Measurements from ENCODE around the gene PBRM1. TPM values are rescaled to one million over a fixed set of nuclear protein-coding genes. Genes with fewer than 3 reads are reported as not detected.
A peak's percentile ranks its signal among the peaks of the same experiment; 100 is the strongest.

PBRM1 gene
- total and polyA plus RNA-seq, 2 of the 13 experiments (the other 11 are each of a cell fraction or from before 2014, with no cell fraction given): 10.9 to 33.2 TPM

DNA sequence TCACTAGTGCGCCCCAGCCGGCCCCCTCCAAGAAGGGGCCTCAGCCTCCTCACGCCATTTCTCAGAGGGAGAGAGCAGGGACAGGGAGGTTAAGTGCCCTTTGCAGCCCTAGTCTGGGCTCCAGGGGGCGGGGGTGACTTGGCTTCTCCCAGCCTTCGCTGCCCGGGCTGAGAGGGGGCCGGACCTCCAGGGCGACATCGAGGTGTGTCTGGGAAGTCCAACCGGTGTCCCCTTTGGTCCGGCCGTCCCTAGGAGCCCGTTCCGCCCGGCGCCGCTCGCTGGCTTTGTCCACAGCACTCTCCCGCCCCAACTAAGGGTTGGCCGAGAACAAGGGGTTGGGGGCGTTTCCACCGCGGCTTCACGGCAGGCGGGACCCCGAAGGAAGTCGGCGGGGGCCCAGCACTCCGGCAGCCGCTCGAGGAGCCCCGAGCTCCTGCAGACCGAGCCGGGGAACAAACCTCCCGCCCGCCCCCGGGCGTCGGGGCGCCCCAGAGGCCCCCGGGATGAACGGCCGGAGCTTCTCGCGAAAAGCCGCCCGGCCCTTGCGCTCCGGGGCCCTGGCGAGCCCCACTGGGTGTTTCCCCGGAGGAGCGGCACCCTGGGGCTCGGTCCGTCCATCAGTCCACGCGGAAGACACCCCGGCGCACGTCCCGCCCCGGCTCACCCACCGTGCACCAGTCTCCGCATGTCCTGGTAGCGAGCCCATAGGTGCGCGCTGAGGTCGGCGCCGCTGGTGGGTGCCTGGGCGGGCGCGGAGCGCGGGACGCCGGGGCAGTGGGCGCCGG is 152.7 kb downstream of the PBRM1 start (continued):
- TF ChIP-seq ZNF281 (CRISPR knock-in tag; IDR thresholded peaks at IDR 0.05; ENCODE audit: borderline replicate concordance) (no peak), HDAC2 (CRISPR knock-in tag; IDR thresholded peaks at IDR 0.05) (no peak), SRSF1 (optimal IDR thresholded peaks at IDR 0.05; ENCODE audit: low read depth, low read length) (no peak), HDAC6 (IDR thresholded peaks at IDR 0.05; ENCODE audit: low read depth, low read length) (no peak), ZNF766 (CRISPR knock-in tag; IDR thresholded peaks at IDR 0.05; ENCODE audit: borderline replicate concordance) (no peak), IKZF4 (CRISPR knock-in tag; IDR thresholded peaks at IDR 0.05; ENCODE audit: borderline replicate concordance, low read depth, not compliant biosample characterization) (no peak), SALL1 (CRISPR knock-in tag; IDR thresholded peaks at IDR 0.05) (0 out of 2 replicates have a peak, but pooled peaks have one; percentile 18), ZNF737 (CRISPR knock-in tag; IDR thresholded peaks at IDR 0.05; ENCODE audit: borderline replicate concordance) (no peak), ZNF577 (CRISPR knock-in tag; IDR thresholded peaks at IDR 0.05; ENCODE audit: borderline replicate concordance, low read depth) (0 out of 2 replicates have a peak, but pooled peaks have one; percentile 49), ARID4A (CRISPR knock-in tag; IDR thresholded peaks at IDR 0.05; ENCODE audit: borderline replicate concordance) (peak; percentile 51; the same call in 1 of the 2 replicates), ZNF703 (CRISPR knock-in tag; IDR thresholded peaks at IDR 0.05; ENCODE audit: borderline replicate concordance) (no peak), JARID2 (CRISPR knock-in tag; IDR thresholded peaks at IDR 0.05; ENCODE audit: insufficient replicate concordance) (no peak), ADNP (CRISPR knock-in tag; IDR thresholded peaks at IDR 0.05) (no peak), DNMT1 (CRISPR knock-in tag; IDR thresholded peaks at IDR 0.05) (no peak), SRSF9 (IDR thresholded peaks at IDR 0.05; ENCODE audit: borderline replicate concordance, insufficient read depth, low read depth, low read length, poor library complexity, severe bottlenecking) (no peak), ZNF619 (CRISPR knock-in tag; IDR thresholded peaks at IDR 0.05) (no peak), STAG1 (CRISPR knock-in tag; IDR thresholded peaks at IDR 0.05) (no peak), PHF20 (CRISPR knock-in tag; IDR thresholded peaks at IDR 0.05) (0 out of 2 replicates have a peak, but pooled peaks have one; percentile 3)
